ENCODE results near the gene CD68. TPM values are rescaled to one million over a fixed set of nuclear protein-coding genes. Genes with fewer than 3 reads are reported as not detected.

CD68 gene
- 1.6 and 1.8 TPM in 2 replicates for total RNA-seq (2021)
- Bru-seq, nascent RNA, result percentile 42 among the genes with signal in this experiment
- percentile 40 among the genes with signal in this experiment for BruChase-seq, experiment 1, labeled RNA remaining after a 2-hour chase
- percentile 52 among the genes with signal in this experiment for BruChase-seq, experiment 2, labeled RNA remaining after a 6-hour chase
- long read RNA-seq, partial matches to known transcripts, result 0 of 3 reads
- long read RNA-seq, other reads (novel, unspliced or antisense), result 0 of 3 reads

GRCh38 chr17:7579001-7579833 is at the start of gene CD68:
TSS of gene CD68 (plus strand) at chr17:7579638. CDS start at chr17:7579678, 40 bp downstream.
- intact Hi-C loops (cut with micrococcal nuclease; ENCODE audit: unreplicated experiment), result no loop called here
- TF ChIP-seq EZH2 (IDR thresholded peaks at IDR 0.05; ENCODE audit: borderline replicate concordance, low read depth, low read length, poor library complexity, severe bottlenecking), result no peak
- TF ChIP-seq CTCF (conservative IDR thresholded peaks at IDR 0.05; ENCODE audit: low read depth, low read length), result no peak
- peaks cover 64% of the 10 kb centered on the region for H3K4me1 ChIP-seq (ENCODE audit: insufficient read depth, low read length, poor library complexity, severe bottlenecking)
- no peaks in the 10 kb centered on the region for H3K27me3 ChIP-seq (replicated peaks; ENCODE audit: insufficient read depth, low read depth, low read length, poor library complexity)
- H3K4me3 ChIP-seq (ENCODE audit: low read depth, low read length, poor library complexity, severe bottlenecking), result no peak within 1 kb of the TSS
- ChIA-PET POLR2A (ENCODE audit: low non-redundant PET) (no interaction called here), CTCF (interaction anchor here (2.0 kb wide), 1 partner anchor 10 kb away, joined by 6 read pairs; no protein-coding TSS in a partner anchor)
- no peaks in the 10 kb centered on the region for H3K9me3 ChIP-seq (ENCODE audit: low read depth, low read length, poor library complexity, severe bottlenecking)
- peak; percentile 88 for DNase-seq (ENCODE audit: low spot score)
- no TSS peak for BruUV-seq (replicated peaks)
- H3K36me3 ChIP-seq (ENCODE audit: insufficient read depth, low read length, poor library complexity, severe bottlenecking), result peaks cover 61% of the 10 kb centered on the region
- H3K27ac ChIP-seq (ENCODE audit: low read depth, low read length, poor library complexity, severe bottlenecking), result peak within 1 kb of the TSS; percentile 74

- no peak overlapping the region for H3K27ac ChIP-seq (ENCODE audit: low read depth, low read length, poor library complexity, severe bottlenecking)
- no peak for TF ChIP-seq CTCF (conservative IDR thresholded peaks at IDR 0.05; ENCODE audit: low read depth, low read length)
- TF ChIP-seq EZH2 (IDR thresholded peaks at IDR 0.05; ENCODE audit: borderline replicate concordance, low read depth, low read length, poor library complexity, severe bottlenecking), result no peak
- ChIA-PET CTCF (no interaction called here), POLR2A (ENCODE audit: low non-redundant PET) (no interaction called here)
- no TSS peak for BruUV-seq (replicated peaks)
- H3K4me3 ChIP-seq (ENCODE audit: low read depth, low read length, poor library complexity, severe bottlenecking), result no peak overlapping the region
- no peaks in the 10 kb centered on the region for H3K4me1 ChIP-seq (ENCODE audit: insufficient read depth, low read length, poor library complexity, severe bottlenecking)
- H3K27me3 ChIP-seq (replicated peaks; ENCODE audit: insufficient read depth, low read depth, low read length, poor library complexity), result no peaks in the 10 kb centered on the region
- H3K36me3 ChIP-seq (ENCODE audit: insufficient read depth, low read length, poor library complexity, severe bottlenecking), result no peaks in the 10 kb centered on the region
- H3K9me3 ChIP-seq (ENCODE audit: low read depth, low read length, poor library complexity, severe bottlenecking), result peaks cover 9% of the 10 kb centered on the region
- intact Hi-C loops (cut with micrococcal nuclease; ENCODE audit: unreplicated experiment), result no loop called here
- DNase-seq (ENCODE audit: low spot score), result no peak
These were observed 49.2 kb upstream of the CD68 start for GRCh38 chr17:7530023-7530900.

GRCh38 chr17:7538050-7538449 is 41.4 kb upstream of the CD68 start:
- Histone ChIP-seq H3K36me3 (ENCODE audit: insufficient read depth, low read length, poor library complexity, severe bottlenecking) (no peaks in the 10 kb centered on the region), H3K9me3 (ENCODE audit: low read depth, low read length, poor library complexity, severe bottlenecking) (peaks cover 10% of the 10 kb centered on the region), H3K4me3 (ENCODE audit: low read depth, low read length, poor library complexity, severe bottlenecking) (no peak overlapping the region), H3K4me1 (ENCODE audit: insufficient read depth, low read length, poor library complexity, severe bottlenecking) (no peaks in the 10 kb centered on the region), H3K27me3 (replicated peaks; ENCODE audit: insufficient read depth, low read depth, low read length, poor library complexity) (no peaks in the 10 kb centered on the region), H3K27ac (ENCODE audit: low read depth, low read length, poor library complexity, severe bottlenecking) (no peak overlapping the region)
- POLR2A ChIA-PET (ENCODE audit: low non-redundant PET), result no interaction called here
- intact Hi-C loops (cut with micrococcal nuclease; ENCODE audit: unreplicated experiment), result no loop called here
- BruUV-seq (replicated peaks), result no TSS peak
- TF ChIP-seq CTCF (conservative IDR thresholded peaks at IDR 0.05; ENCODE audit: low read depth, low read length), result no peak
- TF ChIP-seq EZH2 (IDR thresholded peaks at IDR 0.05; ENCODE audit: borderline replicate concordance, low read depth, low read length, poor library complexity, severe bottlenecking), result no peak
- CTCF ChIA-PET, result no interaction called here
- no peak for DNase-seq (ENCODE audit: low spot score)
